Measurements from ENCODE around the gene GRID1.

DNA sequence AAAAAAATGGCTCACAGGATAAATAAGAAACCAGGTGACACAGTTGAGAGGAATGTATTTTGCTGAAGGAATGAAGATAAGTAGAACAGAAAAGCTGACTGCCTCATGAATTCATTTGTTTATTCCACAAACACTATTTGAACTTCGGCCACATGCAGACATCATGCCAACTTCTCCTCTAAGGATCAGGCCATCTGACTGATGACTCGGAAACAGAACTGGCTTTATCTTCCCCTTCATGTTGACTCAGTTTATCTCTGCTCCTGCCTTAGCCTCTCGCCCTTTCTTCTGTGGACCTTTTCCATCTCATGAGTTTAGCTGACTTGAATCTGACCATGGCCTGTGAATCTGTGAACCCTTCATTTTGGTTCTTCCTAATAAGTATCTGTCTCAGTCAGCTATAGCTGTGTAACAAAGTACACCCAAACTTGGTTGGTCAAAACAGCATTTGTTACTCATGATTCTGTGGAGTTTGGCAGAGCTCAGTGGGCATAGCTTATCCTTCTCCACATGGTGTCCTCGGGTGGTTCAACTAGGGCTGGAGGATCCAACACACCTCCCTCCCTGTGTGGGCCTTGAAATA is 44.0 kb upstream of the GRID1 start:
- TF ChIP-seq CTCF (conservative IDR thresholded peaks at IDR 0.05) = no peak
- no peak for TF ChIP-seq EZH2 (IDR thresholded peaks at IDR 0.05; ENCODE audit: low read depth)
